Mammary microvascular endothelial cell (primary cell): ENCODE results near the gene TCHHL1. TPM values are rescaled to one million over a fixed set of nuclear protein-coding genes. Genes with fewer than 3 reads are reported as not detected.

Experiments
- total RNA-seq: library from RNA; depleted of rRNA; stranded (reverse); fragments of >200 nt; gene quantifications from 2 replicates; pipeline ENCODE4 v1.2.3, GENCODE V29; 2015

TCHHL1 gene
- not detected in 2 replicates for total RNA-seq

GRCh38 chr1:152089014-152089674 lies at the start of gene TCHHL1:
TCHHL1 (minus strand) TSS chr1:152089064; CDS start chr1:152088143, 921 bp downstream.

GRCh38 chr1:152115344-152115743 lies 26.5 kb upstream of the TCHHL1 start, which contains the start of gene TCHH:
TCHH (minus strand) TSS chr1:152115444; CDS start chr1:152114080, 1,364 bp downstream.

GRCh38 chr1:152036267-152037216 lies 52.3 kb downstream of the TCHHL1 start, which contains the start of gene S100A11:
S100A11 (minus strand) TSS chr1:152037004; CDS start chr1:152036915, 89 bp downstream.

Other genes starting within 250 kb of the TCHHL1 start
- not detected in 2 replicates for gene C2CD4D, start 249.2 kb downstream of the TCHHL1 start, total RNA-seq
- not detected in 2 replicates for gene THEM5, start 235.4 kb downstream of the TCHHL1 start, total RNA-seq
- 12.5 and 22.9 TPM in 2 replicates for gene THEM4, start 179.6 kb downstream of the TCHHL1 start, total RNA-seq
- gene S100A10, start 95.2 kb downstream of the TCHHL1 start, total RNA-seq, result 277 and 293 TPM in 2 replicates
- 524 TPM in 2 replicates for gene S100A11, start 52.1 kb downstream of the TCHHL1 start, total RNA-seq
- not detected in 2 replicates for gene TCHH, start 26.4 kb upstream of the TCHHL1 start, total RNA-seq
- not detected in 2 replicates for gene RPTN, start 70.2 kb upstream of the TCHHL1 start, total RNA-seq
- not detected in 2 replicates for gene HRNR, start 135.1 kb upstream of the TCHHL1 start, total RNA-seq
- gene FLG, start 236.2 kb upstream of the TCHHL1 start, total RNA-seq, result not detected in 2 replicates